ENCODE results near the gene MTMR2.

GRCh38 chr11:95884376-95884775, 39.5 kb downstream of the MTMR2 start:
- TF ChIP-seq TBL1XR1 (IDR thresholded peaks at IDR 0.05; ENCODE audit: low read length in 2 of 2) (no peak), CC2D1A (IDR thresholded peaks at IDR 0.05) (no peak), ZC3H4 (CRISPR knock-in tag; IDR thresholded peaks at IDR 0.05; ENCODE audit: borderline replicate concordance) (no peak), ZNF280B (CRISPR knock-in tag; IDR thresholded peaks at IDR 0.05) (no peak), BRF2 (IDR thresholded peaks at IDR 0.05; ENCODE audit: borderline replicate concordance, insufficient read depth, insufficient read length) (no peak), POLR2AphosphoS5 (IDR thresholded peaks at IDR 0.05; ENCODE audit: control insufficient read depth, insufficient read depth, low read depth, low read length) (no peak), ELF2 (CRISPR knock-in tag; IDR thresholded peaks at IDR 0.05) (no peak), CHD1 (IDR thresholded peaks at IDR 0.05; ENCODE audit: low read length) (no peak), NRF1 (conservative IDR thresholded peaks at IDR 0.05 in 1 of 2, IDR thresholded peaks at IDR 0.05 in 1 of 2) (no peak), CTCF (IDR thresholded peaks at IDR 0.05 in 2 of 3, conservative IDR thresholded peaks at IDR 0.05 in 1 of 3; ENCODE audit: insufficient read depth in 2 of 3, low read depth in 1 of 3, low read length in 3 of 3) (no peak), NFIC (IDR thresholded peaks at IDR 0.05) (no peak), JUND (IDR thresholded peaks at IDR 0.05; ENCODE audit: borderline replicate concordance, low read depth, low read length) (no peak), JUND (tag; IDR thresholded peaks at IDR 0.05; ENCODE audit: borderline replicate concordance, low read depth, low read length) (no peak), ZNF24 (IDR thresholded peaks at IDR 0.05) (no peak), BDP1 (IDR thresholded peaks at IDR 0.05; ENCODE audit: insufficient read depth, insufficient read length) (no peak)
